Right lobe of liver (tissue), 4 donors: Measurements from ENCODE around the gene TPPP2.

Source experiments
- POLR2A ChIP-seq: fragments of 450-650 bp; IDR thresholded peaks from one replicate; pipeline ENCODE4 v1.6.1; 2017; ENCODE audit warnings: antibody characterized with exemption, mild to moderate bottlenecking
- TF ChIP-seq, protein P1 (sequence below), 4 donors: fragments of 200-600 bp in 3 of 4; fragments of 450-650 bp in 1 of 4; IDR thresholded peaks; one replicate each; pipeline versions ENCODE4 v1.5.1 to v1.8.0; 2016 to 2022; ENCODE audit warnings: antibody characterized with exemption in 4 of 4, mild to moderate bottlenecking in 2 of 4
- donor health status: DM: no; HTN: no; CAD: no.
- donor health status: DM: no; HTN: no; CAD: no.
- donor health status: DM: no; HTN: yes; CAD: no.

DNA sequence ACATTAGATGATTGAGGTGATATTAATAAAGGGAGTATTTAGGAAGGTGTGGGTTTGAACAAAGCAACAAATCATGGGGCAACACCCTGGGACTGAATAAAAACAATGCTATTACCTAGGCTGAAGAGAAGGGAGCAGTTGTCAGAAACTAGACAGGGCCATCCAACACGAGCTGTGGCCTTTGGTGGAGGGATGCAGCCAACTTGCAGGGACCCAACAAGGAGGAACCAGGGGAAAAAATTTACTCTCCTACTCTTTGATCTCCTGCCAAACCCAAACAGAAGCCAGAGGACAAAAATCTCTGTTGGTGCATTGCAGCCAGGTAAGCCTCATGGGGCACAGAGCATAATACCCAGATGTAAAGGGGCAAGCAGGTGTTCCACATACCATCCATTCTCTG lies 18.9 kb upstream of the TPPP2 start:
- no peak for TF ChIP-seq POLR2A
- TF ChIP-seq, protein P1, sequence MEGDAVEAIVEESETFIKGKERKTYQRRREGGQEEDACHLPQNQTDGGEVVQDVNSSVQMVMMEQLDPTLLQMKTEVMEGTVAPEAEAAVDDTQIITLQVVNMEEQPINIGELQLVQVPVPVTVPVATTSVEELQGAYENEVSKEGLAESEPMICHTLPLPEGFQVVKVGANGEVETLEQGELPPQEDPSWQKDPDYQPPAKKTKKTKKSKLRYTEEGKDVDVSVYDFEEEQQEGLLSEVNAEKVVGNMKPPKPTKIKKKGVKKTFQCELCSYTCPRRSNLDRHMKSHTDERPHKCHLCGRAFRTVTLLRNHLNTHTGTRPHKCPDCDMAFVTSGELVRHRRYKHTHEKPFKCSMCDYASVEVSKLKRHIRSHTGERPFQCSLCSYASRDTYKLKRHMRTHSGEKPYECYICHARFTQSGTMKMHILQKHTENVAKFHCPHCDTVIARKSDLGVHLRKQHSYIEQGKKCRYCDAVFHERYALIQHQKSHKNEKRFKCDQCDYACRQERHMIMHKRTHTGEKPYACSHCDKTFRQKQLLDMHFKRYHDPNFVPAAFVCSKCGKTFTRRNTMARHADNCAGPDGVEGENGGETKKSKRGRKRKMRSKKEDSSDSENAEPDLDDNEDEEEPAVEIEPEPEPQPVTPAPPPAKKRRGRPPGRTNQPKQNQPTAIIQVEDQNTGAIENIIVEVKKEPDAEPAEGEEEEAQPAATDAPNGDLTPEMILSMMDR (IDR thresholded peaks at IDR 0.05), result no peak
